ENCODE results near the gene STUM.

DNA sequence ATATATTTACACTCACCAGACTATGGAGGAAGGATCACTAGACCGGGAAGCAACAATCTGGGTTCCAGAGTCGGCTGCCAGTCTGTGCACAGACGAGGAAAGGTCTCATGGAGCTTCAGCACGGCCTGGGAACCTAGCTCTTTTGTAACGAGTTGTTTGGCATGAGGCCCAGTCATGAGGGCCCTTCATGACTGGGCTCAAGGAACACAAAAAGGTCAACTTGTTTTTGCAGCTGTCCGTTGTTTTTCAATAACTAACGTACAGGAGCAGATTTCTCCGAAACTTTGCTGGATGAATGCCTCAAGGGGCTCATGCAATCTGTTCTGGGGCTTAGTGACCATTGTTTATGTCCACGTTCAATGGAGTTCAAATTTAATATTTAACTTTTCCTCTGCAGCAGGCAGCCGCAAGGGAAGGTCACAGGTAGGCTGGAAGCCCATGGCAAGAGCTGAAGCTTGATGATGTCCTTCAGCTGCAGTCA is 5.9 kb upstream of the STUM start:
- TF ChIP-seq, protein P1, sequence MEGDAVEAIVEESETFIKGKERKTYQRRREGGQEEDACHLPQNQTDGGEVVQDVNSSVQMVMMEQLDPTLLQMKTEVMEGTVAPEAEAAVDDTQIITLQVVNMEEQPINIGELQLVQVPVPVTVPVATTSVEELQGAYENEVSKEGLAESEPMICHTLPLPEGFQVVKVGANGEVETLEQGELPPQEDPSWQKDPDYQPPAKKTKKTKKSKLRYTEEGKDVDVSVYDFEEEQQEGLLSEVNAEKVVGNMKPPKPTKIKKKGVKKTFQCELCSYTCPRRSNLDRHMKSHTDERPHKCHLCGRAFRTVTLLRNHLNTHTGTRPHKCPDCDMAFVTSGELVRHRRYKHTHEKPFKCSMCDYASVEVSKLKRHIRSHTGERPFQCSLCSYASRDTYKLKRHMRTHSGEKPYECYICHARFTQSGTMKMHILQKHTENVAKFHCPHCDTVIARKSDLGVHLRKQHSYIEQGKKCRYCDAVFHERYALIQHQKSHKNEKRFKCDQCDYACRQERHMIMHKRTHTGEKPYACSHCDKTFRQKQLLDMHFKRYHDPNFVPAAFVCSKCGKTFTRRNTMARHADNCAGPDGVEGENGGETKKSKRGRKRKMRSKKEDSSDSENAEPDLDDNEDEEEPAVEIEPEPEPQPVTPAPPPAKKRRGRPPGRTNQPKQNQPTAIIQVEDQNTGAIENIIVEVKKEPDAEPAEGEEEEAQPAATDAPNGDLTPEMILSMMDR (IDR thresholded peaks at IDR 0.05; ENCODE audit: borderline replicate concordance, extremely low read depth, low read length, poor library complexity, severe bottlenecking), result no peak
- TF ChIP-seq EZH2 (IDR thresholded peaks at IDR 0.05; ENCODE audit: borderline replicate concordance, low read depth, low read length, severe bottlenecking), result no peak

All from DND-41 (cell line).